Peyer's patch (tissue), 4 donors: ENCODE measurements around the gene POMGNT1.

Source experiments
- POLR2A ChIP-seq, 2 donors: fragments of 450-650 bp; IDR thresholded peaks; one replicate each; pipeline ENCODE4 v1.5.1; 2017; ENCODE audit warnings: antibody characterized with exemption in 2 of 2, mild to moderate bottlenecking in 2 of 2, moderate library complexity in 2 of 2
- TF ChIP-seq, protein P1 (sequence below), 6 experiments: fragments of 450-650 bp in 4 of 6; fragments of 200-600 bp in 2 of 6; sonication (generic) in 1 of 6; IDR thresholded peaks; one replicate each; pipeline ENCODE4 v1.5.1; 2017 to 2019; ENCODE audit warnings: antibody characterized with exemption in 6 of 6, mild to moderate bottlenecking in 3 of 6, moderate library complexity in 1 of 6

DNA sequence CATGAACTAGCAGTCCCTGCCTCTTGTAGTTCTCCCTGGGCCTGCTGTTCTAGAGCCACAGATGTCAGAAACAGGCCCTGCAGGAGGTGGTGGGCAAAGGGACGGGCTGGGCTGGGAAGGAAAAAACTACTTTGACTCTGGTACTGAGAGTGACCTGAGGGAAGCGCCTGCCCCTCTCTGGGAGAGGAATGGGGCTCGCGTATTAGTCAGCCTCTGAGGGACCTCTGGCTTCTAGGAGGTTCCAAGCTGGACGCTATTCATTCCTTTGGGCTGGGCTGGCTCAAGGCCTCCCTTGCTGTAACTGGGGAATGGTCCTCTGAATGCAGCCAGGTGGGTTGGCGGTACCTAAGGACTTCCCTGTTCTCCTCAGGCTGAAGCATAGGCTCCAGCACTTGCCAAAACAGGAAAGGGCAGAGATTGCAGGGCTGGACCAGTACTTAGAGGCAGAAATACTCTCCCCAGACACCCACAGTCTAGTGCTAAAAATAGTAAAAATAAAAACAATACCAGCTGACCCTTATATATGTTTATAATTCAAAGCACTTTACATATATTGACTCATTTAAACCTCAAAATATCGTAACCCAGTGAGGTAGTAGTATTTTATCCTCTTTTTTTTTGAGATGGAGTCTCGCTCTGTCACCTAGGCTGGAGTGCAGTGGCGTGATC lies 7.1 kb downstream of the POMGNT1 start:
- TF ChIP-seq, protein P1, sequence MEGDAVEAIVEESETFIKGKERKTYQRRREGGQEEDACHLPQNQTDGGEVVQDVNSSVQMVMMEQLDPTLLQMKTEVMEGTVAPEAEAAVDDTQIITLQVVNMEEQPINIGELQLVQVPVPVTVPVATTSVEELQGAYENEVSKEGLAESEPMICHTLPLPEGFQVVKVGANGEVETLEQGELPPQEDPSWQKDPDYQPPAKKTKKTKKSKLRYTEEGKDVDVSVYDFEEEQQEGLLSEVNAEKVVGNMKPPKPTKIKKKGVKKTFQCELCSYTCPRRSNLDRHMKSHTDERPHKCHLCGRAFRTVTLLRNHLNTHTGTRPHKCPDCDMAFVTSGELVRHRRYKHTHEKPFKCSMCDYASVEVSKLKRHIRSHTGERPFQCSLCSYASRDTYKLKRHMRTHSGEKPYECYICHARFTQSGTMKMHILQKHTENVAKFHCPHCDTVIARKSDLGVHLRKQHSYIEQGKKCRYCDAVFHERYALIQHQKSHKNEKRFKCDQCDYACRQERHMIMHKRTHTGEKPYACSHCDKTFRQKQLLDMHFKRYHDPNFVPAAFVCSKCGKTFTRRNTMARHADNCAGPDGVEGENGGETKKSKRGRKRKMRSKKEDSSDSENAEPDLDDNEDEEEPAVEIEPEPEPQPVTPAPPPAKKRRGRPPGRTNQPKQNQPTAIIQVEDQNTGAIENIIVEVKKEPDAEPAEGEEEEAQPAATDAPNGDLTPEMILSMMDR (IDR thresholded peaks at IDR 0.05), result no peak
- TF ChIP-seq POLR2A (IDR thresholded peaks at IDR 0.05), result no peak
